GM21367 (cell line): Measurements from ENCODE around the gene ARHGAP22.

Experiments used
- ATAC-seq: cut with Tn5 transposase; IDR thresholded peaks from one replicate; pipeline ENCODE4 v1.9.1; 2021; ENCODE audit not compliant: unreplicated experiment

Gene ARHGAP22

DNA sequence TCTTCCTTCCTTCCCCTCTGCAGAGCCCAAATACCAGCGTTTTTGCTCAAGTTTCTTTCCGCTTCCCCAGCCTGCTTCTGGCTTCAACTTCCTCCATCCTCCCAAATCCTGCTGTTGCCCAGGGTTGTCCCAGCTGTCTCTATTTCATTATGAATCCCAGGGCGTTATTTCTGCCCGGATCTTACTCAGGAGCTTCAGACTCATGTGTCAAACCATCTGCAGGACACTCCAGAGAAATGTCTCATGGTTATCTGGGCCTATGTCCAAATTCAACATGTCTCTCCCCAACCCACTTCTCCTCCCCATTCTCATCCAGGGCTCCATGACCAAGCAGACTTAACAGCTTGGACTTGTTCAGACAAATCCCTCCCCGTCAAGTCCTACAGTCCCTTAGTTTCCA lies 15.6 kb downstream of the ARHGAP22 start:
- ATAC-seq = no peak

DNA sequence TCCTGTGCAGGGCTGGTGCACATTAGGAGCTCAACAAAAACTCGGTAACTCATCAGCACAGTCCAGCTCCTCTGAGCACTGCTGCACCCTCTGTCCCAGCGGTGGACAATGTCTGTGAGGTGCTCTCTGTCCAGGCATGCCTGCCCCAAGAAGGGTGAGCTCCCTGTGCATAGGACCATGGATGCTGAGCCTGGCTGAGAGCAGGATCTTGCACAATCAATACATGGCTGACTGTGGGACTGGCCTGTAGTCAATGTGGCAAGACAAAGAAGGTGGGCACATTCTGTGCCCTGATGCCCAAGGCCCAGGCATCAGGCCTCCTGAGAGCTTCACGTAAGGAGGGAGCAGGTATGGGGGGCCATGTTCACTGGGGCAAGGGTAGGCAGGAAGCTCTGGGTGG lies 17.1 kb downstream of the ARHGAP22 start:
- ATAC-seq = no peak

GRCh38 chr10:48587101-48587500 lies 17.8 kb downstream of the ARHGAP22 start:
- no peak for ATAC-seq

DNA sequence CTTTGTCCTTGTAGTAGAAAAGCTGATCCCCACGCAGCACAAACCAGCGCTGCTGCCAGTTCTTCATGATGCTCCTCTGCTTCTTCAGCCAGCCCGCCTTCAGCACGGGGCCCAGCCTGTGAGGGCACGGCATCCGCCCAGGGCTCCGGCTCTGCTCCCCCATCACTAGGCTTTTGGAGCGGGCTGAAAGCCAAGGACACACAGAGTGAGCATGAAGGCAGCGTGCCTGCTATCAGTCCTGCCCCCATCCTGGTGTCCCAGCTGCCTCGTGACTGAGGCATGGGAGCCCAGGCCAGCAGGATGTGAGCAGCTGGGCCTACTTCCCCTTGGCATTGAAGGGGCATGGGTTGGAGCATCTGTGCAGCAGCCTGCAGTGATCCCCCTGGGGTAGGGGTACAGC lies 21.9 kb downstream of the ARHGAP22 start:
- no peak for ATAC-seq

DNA sequence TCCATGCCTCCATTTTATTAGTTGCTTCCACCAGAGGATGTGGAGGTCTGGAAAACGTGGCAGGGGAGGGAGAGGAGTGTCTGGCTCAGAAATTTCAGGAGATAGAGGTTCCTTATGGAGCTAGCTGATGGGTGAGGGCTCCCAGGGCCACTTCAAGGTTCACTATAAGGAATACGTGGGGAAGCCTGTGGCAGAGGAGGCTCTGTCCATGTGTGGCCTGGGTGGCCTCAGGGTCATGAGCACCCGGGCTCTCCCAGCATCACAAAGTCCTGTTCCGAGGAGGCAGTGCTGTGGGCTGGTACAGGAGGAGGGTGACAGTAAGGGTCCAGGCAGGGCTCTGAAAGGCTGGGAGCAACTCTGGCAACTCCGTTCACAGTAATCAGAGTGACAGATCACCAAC lies 24.6 kb downstream of the ARHGAP22 start:
- no peak for ATAC-seq

DNA sequence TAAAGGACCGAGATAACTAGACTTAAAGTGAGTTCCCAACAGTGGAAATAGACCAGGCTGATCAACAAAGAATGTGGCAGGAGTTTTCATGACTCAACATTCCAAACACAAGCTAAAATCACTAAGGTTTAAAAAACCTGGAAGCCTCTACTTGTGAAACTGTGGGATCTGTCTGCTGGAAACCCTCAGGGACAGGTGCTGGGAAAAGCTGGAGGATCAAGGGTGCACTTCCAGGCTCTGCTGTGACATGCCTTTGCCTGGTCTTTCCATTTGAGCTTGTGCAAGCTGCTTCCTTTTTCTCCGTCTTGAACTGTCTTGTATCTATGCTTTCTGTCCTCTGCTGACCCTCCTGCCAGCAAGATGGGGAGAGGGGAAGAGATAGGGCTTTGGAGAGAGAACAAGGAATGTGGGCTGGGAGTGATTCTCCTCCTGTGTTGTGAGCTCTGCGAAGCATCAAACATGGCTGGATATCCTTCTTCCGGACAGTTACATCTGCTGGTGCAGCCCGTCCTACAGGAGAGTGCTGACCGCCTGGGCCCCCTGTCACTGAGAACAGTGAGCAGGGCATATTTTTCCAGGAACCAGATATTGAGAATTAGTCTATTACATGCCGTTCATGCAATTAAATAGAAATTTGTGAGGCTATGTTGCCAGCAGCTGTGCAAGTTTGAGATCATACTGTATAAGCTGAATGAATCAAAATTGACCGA lies 25.5 kb downstream of the ARHGAP22 start:
- ATAC-seq = no peak

DNA sequence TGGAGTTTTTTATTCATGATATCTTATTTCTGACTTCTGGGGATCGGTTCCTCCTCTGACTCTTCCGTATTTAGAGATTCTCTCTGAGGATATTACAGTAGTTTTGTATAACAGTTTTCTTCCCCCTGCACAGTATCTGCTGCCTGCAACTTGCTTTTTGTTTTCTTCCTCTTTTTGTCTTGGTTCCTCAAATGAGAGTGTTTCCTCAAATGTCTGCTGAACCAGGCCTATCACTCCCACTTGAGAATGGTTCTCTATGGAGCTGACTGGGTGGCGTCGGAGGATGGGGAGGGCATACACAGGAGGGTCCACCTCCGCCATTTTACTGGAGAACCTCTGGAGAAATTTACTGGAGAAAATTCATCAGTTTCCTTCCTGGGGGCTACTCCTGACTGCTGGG lies 27.7 kb downstream of the ARHGAP22 start:
- ATAC-seq = no peak

DNA sequence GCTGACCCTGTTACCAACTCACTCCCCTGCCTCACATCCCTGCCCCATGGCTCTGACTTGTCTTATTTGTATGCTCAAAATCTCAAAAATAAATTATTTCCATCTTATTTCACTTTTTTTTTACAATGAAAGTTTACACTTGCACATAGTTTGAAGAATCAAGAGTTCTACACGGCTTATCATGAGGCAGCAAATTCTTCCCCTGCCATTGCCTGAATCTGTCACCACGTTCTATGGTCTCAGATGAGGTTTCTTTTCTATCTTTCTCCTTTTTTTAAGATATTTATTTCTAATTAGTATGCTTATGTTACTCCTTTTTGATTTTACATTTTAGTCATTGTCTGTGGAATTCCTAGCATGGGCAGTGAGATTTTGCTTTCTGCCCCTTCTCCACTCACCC lies 28.4 kb downstream of the ARHGAP22 start:
- ATAC-seq = no peak

DNA sequence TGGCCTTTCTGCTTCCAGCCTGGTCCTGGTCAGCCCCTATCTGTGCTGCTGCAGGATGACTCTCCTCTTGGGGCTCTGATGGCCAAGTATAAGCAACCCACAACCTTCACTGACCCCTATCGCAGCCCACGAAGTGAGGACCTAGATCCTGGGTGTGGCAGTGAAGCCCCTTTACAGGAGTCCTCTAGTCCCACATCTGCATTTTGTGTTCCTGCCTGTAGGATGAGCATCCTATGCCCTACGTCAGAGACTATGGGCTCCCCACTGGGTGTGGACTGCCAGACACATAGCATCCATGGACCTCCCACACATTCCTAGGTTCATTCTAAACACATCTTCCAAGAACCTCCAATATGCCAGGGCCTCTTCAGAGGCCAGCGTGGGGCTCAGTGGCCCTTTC lies 29.0 kb downstream of the ARHGAP22 start:
- ATAC-seq = no peak

GRCh38 chr10:48574817-48575380 lies 30.0 kb downstream of the ARHGAP22 start:
- no peak for ATAC-seq

DNA sequence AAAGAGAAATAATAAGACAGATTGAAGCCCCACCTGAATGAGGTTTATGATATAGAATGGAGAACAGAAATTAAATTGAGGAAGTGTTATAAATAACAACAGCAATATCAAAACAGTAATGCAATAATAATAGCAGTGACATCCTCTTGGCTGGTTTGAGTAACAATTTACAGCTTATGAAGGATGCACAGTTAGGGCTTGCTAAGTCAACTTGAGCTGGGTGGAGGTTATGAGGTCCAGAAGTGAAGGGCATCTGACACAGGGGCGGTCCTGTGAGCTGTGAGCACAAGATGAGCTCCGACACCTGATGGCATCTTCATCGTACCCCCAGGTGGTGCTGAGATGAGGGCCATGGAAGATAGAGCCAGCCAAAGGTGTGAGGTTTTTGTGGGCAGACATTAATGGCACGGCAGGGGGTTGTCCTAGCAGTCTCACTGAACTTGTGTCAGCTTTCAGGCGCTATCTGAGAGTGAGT lies 30.5 kb downstream of the ARHGAP22 start:
- no peak for ATAC-seq

- no peak for ATAC-seq
These were observed 31.8 kb downstream of the ARHGAP22 start for GRCh38 chr10:48573045-48573444.

DNA sequence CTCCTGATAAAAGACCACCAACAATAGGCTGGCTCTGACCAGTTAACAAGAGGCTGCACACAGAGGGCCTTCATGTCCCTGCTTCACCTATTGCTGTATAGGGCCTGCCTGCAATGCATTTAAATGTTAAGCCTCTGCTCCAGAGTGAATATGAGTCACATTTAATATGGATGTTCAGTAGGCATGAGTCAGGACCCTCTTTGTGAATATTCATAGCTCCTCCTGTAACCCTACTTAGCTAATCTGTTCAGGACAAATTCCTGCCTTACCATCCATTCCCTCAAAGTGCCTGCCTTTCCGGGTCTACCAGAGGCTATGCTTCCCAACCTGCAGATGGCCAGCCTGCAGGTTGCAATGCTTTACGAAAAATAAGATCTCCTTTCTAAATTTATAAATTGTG lies 32.5 kb downstream of the ARHGAP22 start:
- ATAC-seq = no peak

GRCh38 chr10:48568546-48568945 lies 36.3 kb downstream of the ARHGAP22 start:
- ATAC-seq = no peak

GRCh38 chr10:48568131-48568530 lies 36.7 kb downstream of the ARHGAP22 start:
- no peak for ATAC-seq

DNA sequence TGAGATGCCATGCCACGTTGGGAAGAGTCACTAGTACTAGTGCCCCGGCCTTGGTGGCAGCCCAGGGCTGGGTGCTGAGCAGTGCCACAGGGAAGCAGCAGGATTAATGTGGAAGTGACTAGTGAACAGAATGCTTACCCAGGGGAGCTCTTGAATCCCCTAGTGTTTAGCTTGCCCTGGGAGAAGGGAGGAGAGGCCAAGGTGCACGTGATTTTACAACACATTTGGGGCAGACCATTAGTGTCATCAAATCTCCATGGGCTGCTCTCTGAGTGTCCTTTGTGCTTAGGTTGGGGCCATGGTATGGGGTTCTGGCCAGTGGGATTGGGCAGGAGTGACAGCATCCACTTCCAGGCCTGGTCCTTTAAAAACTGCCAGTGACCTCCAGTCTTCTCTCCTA lies 37.5 kb downstream of the ARHGAP22 start:
- no peak for ATAC-seq

GRCh38 chr10:48564466-48565160 lies 40.3 kb downstream of the ARHGAP22 start:
- ATAC-seq = no peak

DNA sequence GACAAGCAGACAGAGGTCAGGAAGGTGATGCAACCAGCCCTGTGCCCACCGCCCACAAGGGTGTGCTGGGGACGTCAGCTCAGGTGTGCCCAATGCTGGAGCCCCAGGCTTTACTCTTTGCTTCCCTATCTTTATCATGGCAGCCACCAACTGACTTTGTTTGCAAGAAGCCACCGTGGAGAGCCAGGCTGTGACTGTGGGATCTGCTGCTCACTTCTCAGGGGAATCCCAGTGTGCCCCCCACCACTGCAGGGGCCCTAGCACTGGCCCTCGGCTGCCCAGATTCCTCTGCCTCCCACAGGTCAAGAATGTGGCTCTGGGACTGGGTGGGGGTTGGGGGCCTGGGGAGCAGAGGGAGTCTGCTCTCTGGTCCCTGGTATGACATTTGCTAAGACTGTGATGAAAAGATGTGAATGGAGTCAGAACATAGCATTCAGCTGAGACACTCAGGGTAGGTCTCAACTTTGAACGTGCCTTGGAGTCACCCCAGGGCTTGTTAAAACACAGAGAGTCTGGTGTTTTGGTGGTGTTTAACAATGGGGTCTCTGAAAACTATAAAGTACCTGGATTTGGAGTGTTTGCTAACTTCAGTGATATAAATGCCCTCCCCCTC lies 47.3 kb downstream of the ARHGAP22 start:
- no peak for ATAC-seq

GRCh38 chr10:48556713-48557112 lies 48.2 kb downstream of the ARHGAP22 start:
- no peak for ATAC-seq

- ATAC-seq = no peak
These were observed 48.8 kb downstream of the ARHGAP22 start for GRCh38 chr10:48556065-48556464.

- ATAC-seq = no peak
These were observed 49.4 kb downstream of the ARHGAP22 start for GRCh38 chr10:48555310-48556042.
